ENCODE results near the gene BSND.
"Not testable (repeated sequence)": the region's sequence is repeated elsewhere in the genome, so short reads cannot be mapped to it uniquely, and the experiment has no call there.

Gene BSND

GRCh38 chr1:55012661-55013060, 13.9 kb downstream of the BSND start:
- H3K4me3 ChIP-seq (ENCODE audit: low read depth, low read length) = no peak overlapping the region
- ChIA-PET POLR2A (no interaction called here), CTCF (interaction anchor here (2.5 to 17.8 kb wide), 2 partner anchors 9 to 66 kb away, joined by 13 to 656 read pairs; no protein-coding TSS in a partner anchor)
- DNase-seq (ENCODE audit: low read depth, low spot score) = no peak
- TF ChIP-seq CTCF (IDR thresholded peaks at IDR 0.05; ENCODE audit: insufficient read depth, low read length, missing control alignments) = no peak

- no peak overlapping the region for H3K4me3 ChIP-seq (ENCODE audit: low read depth, low read length)
- DNase-seq (ENCODE audit: low read depth, low spot score) = no peak
- CTCF ChIA-PET = interaction anchor here (2.0 to 17.8 kb wide), 2 partner anchors 8 to 69 kb away, joined by 17 to 656 read pairs; no protein-coding TSS in a partner anchor
- TF ChIP-seq CTCF (IDR thresholded peaks at IDR 0.05; ENCODE audit: insufficient read depth, low read length, missing control alignments) = no peak
- POLR2A ChIA-PET = no interaction called here
Measured at GRCh38 chr1:55015123-55015522, 16.4 kb downstream of the BSND start.

- no peak for DNase-seq (ENCODE audit: low read depth, low spot score)
- H3K4me3 ChIP-seq (ENCODE audit: low read depth, low read length) = no peak overlapping the region
- TF ChIP-seq CTCF (IDR thresholded peaks at IDR 0.05; ENCODE audit: insufficient read depth, low read length, missing control alignments) = no peak
- ChIA-PET POLR2A (no interaction called here), CTCF (interaction anchor here (0.8 to 17.8 kb wide), 7 partner anchors 9 to 69 kb away, joined by 3 to 656 read pairs (median 4); no protein-coding TSS in a partner anchor)
Measured at GRCh38 chr1:55015731-55016620, 17.2 kb downstream of the BSND start.

GRCh38 chr1:55018395-55018794, 19.7 kb downstream of the BSND start:
- no peak overlapping the region for H3K4me3 ChIP-seq (ENCODE audit: low read depth, low read length)
- DNase-seq (ENCODE audit: low read depth, low spot score) = no peak
- ChIA-PET POLR2A (no interaction called here), CTCF (interaction anchor here (2.0 to 17.8 kb wide), 3 partner anchors 12 to 72 kb away, joined by 8 to 656 read pairs (median 59); no protein-coding TSS in a partner anchor)
- no peak for TF ChIP-seq CTCF (IDR thresholded peaks at IDR 0.05; ENCODE audit: insufficient read depth, low read length, missing control alignments)

GRCh38 chr1:55021942-55022546, 23.3 kb downstream of the BSND start:
- DNase-seq (ENCODE audit: low read depth, low spot score) = peak; percentile 40
- CTCF ChIA-PET = interaction anchor here (0.5 to 17.8 kb wide), 43 partner anchors 8 to 533 kb away, joined by 3 to 656 read pairs (median 5); partner anchors contain the start of gene BSND
- POLR2A ChIA-PET = interaction anchor here (0.5 kb wide), 1 partner anchor 26 kb away, joined by 3 read pairs; no protein-coding TSS in a partner anchor
- no peak overlapping the region for H3K4me3 ChIP-seq (ENCODE audit: low read depth, low read length)
- peak; percentile 95 for TF ChIP-seq CTCF (IDR thresholded peaks at IDR 0.05; ENCODE audit: insufficient read depth, low read length, missing control alignments)

- DNase-seq (ENCODE audit: low read depth, low spot score); CTCF ChIA-PET; POLR2A ChIA-PET; H3K4me3 ChIP-seq (ENCODE audit: low read depth, low read length): not testable (repeated sequence)
Measured at GRCh38 chr1:55024163-55024562, 25.4 kb downstream of the BSND start.

GRCh38 chr1:55026682-55027081, 27.9 kb downstream of the BSND start:
- DNase-seq (ENCODE audit: low read depth, low spot score); POLR2A ChIA-PET; CTCF ChIA-PET; H3K4me3 ChIP-seq (ENCODE audit: low read depth, low read length): not testable (repeated sequence)

GRCh38 chr1:55031098-55031497, 32.4 kb downstream of the BSND start:
- POLR2A ChIA-PET; H3K4me3 ChIP-seq (ENCODE audit: low read depth, low read length); DNase-seq (ENCODE audit: low read depth, low spot score): not testable (repeated sequence)
- CTCF ChIA-PET = interaction anchor here (1.5 to 5.8 kb wide), 2 partner anchors 9 to 85 kb away, joined by 6 to 29 read pairs; no protein-coding TSS in a partner anchor

All from AG04449 (cell line).